Fibroblast of the conjunctiva (primary cell): Measurements from ENCODE around the gene C8G.

Source experiments
- DNase-seq: peaks from one replicate; pipeline ENCODE4 v3.0.0-alpha.2; 2010; ENCODE audit warnings: low read depth

The C8G gene

GRCh38 chr9:136920734-136921231 is 24.3 kb upstream of the C8G start:
- no peak for DNase-seq

DNA sequence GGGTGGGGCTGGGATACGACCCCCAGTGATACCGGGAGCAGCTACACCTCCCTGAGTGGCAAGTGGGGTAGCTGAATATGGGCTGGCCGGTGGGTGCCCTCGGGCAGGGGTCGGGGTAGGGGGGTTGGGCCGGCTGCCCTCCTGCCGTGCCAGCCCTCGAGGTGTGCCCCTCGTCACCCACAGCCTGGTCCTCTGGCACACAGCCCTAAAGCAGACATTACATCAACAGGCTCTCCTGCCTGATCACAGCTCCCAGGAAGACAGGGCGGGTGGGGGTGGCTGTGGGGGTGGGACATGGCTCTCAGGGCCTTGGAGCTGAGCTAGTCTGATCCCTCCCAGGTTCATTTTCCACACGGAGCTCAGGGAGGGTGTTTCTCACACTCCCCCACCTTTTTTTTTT is 23.7 kb upstream of the C8G start:
- DNase-seq = no peak

DNA sequence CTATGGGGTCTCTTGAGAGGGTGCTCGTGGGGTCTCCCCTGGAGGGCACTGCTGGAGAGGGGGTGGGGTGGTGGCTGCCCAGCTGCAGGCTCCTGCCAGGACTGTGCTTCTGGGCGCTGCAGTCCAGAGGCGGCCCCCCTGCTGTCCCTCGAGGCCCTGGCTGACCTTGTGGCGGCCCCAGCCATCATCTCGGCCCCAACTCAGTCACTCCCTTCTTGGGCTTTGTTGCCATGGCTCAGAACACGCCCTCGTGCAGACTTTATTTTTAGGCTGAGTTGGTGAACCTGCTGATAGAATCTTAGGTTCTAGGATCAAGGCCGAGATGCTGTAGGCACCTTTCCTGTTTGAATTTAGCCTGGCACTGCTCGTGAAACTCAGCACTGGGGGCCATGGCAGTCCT is 23.3 kb upstream of the C8G start:
- no peak for DNase-seq

- DNase-seq = no peak
Observed at GRCh38 chr9:136922540-136922939, 22.5 kb upstream of the C8G start.

DNA sequence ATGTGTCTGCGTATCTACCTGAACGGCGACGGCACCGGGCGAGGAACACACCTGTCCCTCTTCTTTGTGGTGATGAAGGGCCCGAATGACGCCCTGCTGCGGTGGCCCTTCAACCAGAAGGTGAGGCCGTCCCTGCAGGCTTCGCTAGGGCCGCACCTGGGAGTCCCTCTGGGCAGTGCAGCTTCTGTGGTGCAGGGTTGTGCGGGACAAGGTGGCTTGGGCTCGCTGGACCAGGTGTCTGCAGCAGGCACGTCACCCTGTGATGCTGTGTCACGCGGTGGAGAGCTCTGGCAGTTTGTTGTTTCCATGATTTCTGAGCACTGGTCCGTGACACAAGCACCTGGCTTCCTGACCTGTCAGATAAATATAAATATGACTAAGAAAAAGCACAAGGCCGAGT is 21.2 kb upstream of the C8G start:
- no peak for DNase-seq

- DNase-seq = no peak
Observed at GRCh38 chr9:136925414-136926153, 19.5 kb upstream of the C8G start.

DNA sequence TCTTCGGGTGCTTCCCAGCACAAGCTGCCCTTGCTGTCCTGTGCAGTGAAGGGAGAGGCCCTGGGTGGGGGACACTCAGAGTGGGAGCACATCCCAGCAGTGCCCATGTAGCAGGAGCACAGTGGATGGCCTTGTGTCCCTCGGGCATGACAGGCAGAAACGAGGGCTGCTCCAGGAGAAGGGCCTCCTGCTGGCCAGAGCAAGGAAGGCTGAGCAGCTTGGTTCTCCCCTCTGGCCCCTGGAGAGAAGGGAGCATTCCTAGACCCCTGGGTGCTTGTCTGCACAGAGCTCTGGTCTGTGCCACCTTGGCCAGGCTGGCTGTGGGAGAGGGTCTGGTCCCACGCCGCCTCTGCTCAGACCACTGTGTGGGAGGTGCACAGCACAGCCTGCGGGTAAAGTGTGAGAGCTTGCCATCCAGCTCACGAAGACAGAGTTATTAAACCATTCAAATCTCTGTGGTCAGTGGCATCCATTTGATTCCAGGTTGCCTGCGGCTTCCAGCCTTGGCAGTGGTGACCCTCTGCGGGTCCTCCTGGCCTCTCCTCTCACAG is 18.8 kb upstream of the C8G start:
- no peak for DNase-seq

- no peak for DNase-seq
Observed at GRCh38 chr9:136926749-136927148, 18.3 kb upstream of the C8G start.

DNA sequence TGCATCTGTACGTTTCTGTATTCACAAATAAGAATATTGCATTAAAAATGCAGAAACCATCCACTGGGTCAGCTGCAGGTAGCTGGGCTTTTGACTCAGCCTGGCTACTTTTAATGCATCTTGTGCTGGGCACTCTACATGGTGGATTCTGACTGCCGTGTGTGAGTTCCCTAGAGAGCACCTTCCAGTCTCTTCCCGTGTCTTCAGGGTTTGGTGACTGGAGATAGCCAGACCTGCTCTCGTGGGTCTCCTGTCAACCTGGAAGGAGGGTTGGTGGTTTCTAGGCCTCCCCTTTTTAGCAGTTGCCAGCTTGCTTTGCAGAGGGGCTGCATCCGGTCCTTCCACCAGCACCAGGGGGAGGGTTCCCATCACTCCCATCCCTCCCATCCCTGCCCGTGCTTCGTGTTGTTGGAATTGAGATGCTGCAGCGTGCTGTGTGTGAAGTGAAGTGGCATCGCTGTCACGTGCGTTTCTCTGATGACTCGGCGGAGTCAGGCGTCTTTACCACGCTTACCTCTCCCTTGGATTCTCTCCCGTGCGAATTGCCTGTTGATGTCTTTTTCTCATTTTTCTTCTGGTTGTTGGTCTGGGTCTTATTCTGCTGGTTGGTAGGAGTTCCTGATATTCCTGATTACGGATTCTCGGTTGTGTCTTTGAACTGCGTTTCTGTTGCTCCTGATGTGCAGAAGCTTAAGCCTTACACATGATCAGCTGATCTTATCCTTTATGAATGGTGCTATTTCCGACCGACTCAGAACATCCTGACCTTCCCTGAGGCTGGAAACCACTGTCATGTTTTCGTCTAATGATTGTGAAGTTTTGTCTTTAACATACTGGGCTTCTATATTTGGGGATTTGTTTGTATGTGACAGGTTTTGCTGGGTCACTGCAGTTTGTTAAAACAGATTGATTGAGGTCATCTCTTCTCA is 17.4 kb upstream of the C8G start:
- DNase-seq = no peak

DNA sequence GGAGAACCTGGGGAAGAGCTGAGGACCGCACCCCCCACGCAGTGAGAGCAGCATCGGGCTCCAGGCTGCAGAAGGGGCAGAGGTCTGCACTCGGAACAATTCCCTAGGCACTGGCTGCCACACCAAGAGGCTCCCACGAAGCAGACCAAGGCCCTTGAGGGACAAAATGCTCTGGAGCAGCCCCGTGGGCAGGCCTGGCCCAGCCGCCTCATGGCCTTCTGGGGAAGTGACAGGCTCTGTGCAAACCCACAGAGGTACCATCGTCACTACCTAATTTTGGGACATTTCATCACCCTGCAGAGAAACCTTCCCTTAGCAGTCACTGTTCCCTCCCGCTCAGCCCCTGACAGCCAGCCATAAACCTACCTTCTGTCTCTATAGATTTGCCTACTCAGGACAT is 16.5 kb upstream of the C8G start:
- no peak for DNase-seq

DNA sequence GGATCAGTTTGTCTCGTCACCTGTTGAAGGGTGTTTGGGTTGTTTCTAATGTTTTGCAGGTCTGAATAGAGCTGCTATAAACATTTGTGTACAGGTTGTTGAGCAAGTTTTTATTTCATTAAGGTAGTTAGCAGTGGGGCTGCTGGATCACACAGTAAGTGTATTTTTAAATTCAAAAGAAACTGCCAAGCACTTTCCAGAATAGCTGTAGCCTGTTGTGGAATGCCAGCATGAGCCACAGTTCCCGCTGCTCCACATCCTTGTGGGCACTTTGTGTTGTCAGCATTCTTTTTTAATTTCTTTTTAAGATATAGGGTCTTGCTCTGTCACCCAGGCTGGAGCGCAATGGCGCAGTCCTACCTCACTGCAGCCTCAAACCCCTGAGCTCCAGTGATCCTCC is 15.0 kb upstream of the C8G start:
- no peak for DNase-seq

- DNase-seq = no peak
Observed at GRCh38 chr9:136931611-136932130, 13.4 kb upstream of the C8G start.

DNA sequence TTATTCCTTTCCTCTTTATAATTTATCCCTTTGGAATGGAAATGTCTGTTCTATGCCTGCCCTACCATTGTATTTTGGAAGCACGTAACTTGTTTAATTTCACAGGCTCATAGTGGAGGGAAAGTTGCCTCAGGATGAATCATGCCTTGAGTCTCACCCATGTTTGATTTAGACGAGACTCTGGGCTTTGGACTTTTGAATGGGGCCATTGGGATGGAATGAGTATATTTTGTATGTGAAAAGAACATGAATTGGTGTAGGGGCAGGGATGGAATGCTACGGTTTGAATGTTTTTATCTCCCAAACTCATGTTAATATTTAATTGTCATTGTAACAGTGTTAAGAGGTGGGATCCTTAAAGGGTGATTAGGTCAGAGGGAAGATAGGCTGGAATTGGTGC is 10.8 kb upstream of the C8G start:
- DNase-seq = no peak

DNA sequence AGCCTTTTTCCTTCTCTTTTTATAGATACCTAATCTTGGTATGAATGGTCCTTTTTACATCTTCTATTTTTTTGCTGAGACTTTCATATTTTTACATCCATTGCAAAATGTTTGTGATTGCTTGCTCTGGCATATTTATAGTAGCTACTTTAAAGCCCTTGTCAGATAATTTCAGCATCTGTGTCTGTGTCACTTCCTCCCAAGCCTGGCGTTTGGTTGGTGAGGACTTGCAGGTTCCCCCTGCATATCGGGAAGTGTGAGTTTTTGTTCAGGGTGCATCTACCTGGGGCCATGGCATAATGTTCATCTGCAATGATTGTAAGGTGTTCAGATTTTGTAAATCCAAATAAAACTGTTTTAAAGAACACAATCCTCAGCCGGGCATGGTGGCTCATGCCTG is 9.4 kb upstream of the C8G start:
- DNase-seq = no peak

GRCh38 chr9:136936645-136937170 is 8.3 kb upstream of the C8G start:
- DNase-seq = no peak

- no peak for DNase-seq
Observed at GRCh38 chr9:136937186-136938001, 7.6 kb upstream of the C8G start.

GRCh38 chr9:136939431-136939995 is 5.5 kb upstream of the C8G start:
- no peak for DNase-seq

GRCh38 chr9:136939996-136940525 is 5.0 kb upstream of the C8G start:
- DNase-seq = no peak

DNA sequence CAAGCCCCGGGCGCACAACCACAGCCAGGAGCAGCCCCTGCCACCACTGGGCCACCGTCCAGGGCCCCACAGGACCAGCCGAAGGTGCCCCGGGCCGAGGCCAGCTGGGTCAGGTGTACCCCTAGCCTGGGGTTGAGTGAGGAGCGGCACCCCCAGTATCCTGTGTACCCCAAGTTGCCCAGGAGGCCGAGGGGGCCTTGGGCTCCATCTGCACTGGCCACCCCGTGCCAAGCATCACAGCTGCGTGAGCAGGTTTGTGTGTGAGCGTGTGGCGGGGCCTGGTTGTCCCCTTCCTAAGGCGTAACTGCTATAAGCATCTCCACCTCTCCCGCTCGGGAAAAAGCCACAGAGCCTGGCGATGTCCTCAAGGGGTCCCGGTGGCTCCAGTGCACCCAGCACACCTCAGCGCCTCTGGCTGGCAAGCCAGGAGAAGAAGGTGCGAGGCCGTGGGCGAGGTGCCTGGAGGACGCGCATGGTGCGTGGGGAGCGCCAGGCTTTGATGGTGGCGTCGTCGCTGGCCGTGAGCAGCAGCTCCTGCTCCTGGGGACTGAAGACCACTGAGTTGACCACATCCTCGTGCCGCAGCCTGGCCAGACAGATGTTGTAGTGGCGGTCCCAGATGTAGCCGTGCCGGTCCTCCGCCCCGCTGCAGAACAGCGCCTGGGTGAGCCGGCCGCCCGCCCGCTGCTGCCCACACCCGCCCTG is 4.4 kb upstream of the C8G start:
- no peak for DNase-seq
